Right lung (tissue), 5 donors: ENCODE results near the gene ZBED5. TPM values are rescaled to one million over a fixed set of nuclear protein-coding genes. Genes with fewer than 3 reads are reported as not detected.
"Not testable (repeated sequence)": the region's sequence is repeated elsewhere in the genome, so short reads cannot be mapped to it uniquely, and the experiment has no call there.

Experiments
- DNase-seq, 2 donors: peaks; one replicate each; pipeline ENCODE4 v3.0.0-alpha.2; 2013
- polyA plus RNA-seq, 5 donors: library from polyadenylated mRNA; unstranded; fragments of 120-200 nt; gene quantifications; one replicate each; pipeline versions ENCODE4 v1.2.1 to v1.2.3, GENCODE V29; 2013; ENCODE audit warnings: inconsistent platforms in 1 of 5, low replicate concordance in 1 of 5; ENCODE audit not compliant: insufficient read length in 5 of 5, insufficient read depth in 1 of 5

The ZBED5 gene
- polyA plus RNA-seq, 5 donors: 100 to 159 (median 120) TPM

DNA sequence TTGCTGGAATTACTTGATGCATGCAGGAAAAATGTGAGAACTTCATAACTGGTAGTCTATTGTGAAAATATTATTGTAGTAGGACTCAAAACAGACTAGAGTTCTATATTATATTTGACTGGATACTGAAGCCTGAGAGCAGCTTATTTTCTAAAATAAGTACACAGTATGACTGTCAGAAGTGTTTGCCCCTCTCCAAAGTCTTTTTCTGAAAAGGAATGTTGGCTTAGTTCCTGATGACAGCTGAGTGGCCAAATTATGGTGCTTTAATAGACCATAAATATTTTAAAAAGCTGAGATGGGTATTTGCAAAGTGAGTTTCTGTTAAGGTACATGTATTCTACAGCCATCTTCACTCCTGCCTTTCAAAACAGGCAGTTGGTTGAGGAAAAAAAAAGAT, 13.1 kb downstream of the ZBED5 start:
- DNase-seq: no peak

GRCh38 chr11:10844356-10844755, 13.5 kb downstream of the ZBED5 start:
- DNase-seq: no peak

- no peak for DNase-seq
These were observed 19.0 kb downstream of the ZBED5 start for GRCh38 chr11:10838881-10839280.

DNA sequence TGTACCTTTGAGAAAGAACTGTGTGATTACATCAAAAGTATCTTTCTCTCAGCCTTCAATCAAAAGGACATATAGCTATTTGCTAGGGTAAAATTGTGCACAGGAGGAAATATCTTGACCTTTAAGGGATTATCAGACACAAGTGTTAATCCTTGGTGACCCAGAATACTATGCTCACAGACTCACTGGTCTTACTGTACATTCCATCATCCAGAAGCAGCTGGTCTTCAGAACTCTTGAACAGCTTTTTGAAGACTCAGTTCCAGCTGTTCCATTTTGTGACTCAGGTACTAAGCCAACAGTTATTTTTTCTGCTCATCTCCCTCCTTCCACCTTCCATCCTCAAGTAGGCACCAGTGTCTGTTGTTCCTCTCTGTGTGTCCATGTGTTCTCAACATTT, 19.8 kb downstream of the ZBED5 start:
- no peak for DNase-seq

GRCh38 chr11:10836884-10837283, 21.0 kb downstream of the ZBED5 start:
- DNase-seq: not testable (repeated sequence)

GRCh38 chr11:10829139-10829538, 28.7 kb downstream of the ZBED5 start:
- DNase-seq: no peak

GRCh38 chr11:10828402-10828801, 29.5 kb downstream of the ZBED5 start:
- no peak for DNase-seq

DNA sequence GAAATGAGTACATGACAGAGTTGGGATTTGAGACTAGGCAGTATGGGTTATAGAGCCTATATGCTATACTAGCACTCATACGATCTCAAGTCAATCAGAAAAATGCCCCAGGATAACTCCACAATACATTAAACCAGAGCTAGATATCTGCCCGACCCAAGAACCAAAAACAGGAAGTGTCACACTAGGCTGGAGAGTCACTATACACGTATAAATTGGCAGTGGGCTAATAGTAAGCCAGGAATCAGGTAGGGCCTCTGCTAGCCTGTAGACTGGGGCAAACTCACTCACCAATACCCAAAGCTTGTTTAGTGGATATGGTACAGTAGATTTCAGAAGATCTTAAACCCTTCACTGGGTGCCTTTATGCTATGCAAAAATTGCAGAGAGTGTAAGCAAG, 33.0 kb downstream of the ZBED5 start:
- no peak for DNase-seq

DNA sequence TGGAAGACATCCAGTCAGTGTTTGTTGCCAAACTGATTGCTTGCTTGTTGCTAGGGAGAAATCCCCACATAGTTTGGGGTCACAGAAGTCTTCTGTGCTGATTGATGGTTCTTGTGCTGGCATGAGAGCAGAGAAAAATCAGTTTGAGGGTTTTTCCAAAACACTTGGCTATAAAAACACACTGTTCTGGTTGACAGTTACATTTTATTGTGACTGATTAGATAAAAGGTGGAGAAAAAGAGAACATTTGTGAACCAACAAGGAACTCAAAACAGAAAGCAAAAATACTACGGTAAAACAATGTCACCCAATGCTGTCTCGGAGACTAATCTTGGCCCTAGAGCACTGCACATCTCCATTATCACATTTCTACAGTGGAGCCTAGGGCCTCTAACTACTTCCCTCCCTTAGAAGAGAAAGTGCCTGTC, 34.7 kb downstream of the ZBED5 start:
- DNase-seq: no peak

GRCh38 chr11:10822491-10822890, 35.4 kb downstream of the ZBED5 start:
- DNase-seq: not testable (repeated sequence)

GRCh38 chr11:10818594-10818993, 39.3 kb downstream of the ZBED5 start:
- no peak for DNase-seq

DNA sequence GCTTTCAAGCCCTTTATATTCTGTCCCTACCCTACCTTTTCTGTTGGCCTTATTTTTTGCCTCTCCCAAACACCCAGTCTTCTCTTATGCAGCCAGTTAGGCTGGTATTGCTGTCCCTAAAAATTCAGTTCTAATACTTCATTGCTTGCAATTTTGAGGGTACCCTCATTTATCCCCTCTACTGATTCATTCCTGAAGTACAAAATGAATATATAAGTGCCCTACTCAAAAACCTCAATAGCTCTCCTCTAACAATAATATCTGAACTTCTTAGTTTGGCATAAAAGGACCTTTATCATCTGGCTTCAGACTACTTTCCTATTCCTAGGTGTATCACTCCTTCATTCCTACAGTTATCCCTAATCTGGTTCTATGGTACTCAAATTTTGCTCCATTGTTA, 43.9 kb downstream of the ZBED5 start:
- no peak for DNase-seq

GRCh38 chr11:10809373-10810160, 48.3 kb downstream of the ZBED5 start:
- peak in 1 of 2 donors; percentile 47 for DNase-seq

DNA sequence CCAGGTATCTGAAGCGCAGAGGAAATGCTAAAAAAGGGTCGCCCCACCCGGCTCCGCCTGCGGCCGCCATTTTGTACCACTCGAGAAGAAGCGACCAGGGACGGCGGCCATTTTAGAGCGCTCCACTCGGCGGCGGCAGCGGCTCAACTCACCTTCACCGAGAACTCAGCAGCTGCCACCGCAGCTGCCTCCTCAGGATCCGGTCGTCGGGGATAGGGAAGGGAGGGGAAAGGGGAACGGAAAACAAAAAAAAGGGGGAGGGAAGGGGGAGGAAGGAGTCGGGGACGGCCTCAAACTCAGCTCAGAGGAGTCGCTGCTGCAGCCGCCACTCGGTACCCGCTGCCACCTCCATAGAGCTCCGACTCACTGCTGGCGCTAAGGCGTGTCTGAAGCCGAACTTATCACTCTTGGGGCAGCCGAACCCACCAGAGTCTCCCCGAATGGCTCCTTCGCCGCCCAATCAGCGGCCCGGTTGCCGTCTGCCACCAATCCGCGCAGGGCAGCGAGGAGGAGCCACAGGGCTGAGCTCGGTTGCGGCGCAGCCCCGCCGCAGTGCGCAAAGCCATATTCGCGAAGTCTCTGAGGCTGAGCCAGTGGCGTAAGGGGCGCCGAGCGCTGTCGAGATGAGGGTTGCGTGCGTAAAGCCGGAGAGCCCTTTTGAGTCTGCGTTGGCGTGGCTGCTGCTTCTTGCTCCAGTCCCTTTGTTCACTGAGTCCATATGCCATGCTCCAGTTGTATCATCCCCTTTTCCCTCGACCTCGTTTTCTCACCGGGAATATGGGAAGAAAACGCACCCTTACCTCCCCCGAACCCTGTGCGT, 49.1 kb downstream of the ZBED5 start, which contains the start of gene EIF4G2:
Gene EIF4G2, minus strand, starts transcription at position 374 of the 820 bp plus-strand sequence.
- peak; percentile 99 for DNase-seq

DNA sequence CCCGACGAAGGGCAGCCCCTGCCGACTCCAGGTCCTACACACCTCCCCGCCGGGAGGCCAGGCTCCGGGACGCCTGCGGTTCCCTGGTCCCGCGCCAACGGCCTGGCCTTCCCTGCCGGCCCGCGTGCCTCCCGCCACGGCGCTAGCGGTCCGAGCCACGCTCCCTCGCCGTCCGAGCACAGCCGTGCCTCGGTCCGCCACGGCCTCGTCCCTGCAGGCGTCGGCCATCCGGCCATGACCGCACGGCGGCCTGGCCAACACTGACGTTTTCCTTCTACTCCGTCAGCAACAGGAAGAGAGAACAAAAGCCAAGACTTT, 49.7 kb downstream of the ZBED5 start:
- no peak for DNase-seq

DNA sequence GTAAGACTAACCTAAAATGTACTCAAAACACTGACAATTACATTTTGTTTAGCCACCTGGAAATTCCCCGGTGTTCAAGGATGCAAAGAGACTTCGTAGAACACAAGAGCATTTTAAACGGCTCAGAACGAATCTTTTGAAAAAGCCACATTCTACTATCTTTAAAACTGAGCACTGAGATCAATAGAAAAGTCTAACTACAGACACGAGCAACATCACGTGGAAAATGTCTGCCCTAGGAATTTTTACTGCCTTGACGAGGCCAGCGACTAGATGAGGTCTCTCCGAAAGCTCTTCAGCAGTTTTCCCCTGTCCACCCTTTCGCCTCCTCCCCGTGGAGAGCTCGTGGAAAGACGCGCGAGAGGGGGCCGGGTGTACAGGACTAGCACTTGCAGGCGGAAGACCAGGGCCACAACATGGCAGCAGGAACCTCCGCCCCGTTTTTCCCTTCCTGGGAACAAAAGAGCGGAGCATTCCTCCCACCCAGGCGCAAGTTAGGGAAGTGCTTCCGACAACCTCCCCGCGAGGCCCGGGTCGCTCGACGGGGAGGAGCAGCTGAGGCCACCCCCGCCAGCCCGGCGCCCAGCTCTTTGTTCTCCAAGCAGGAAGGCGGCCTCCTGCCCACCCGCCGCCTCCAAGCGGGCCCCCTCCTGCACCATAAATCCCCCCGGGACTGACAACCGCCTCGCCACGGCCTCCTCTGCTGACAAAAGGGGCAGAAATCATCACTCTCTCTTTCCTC, 50.2 kb downstream of the ZBED5 start:
- peak; percentile 55 to 59 for DNase-seq

DNA sequence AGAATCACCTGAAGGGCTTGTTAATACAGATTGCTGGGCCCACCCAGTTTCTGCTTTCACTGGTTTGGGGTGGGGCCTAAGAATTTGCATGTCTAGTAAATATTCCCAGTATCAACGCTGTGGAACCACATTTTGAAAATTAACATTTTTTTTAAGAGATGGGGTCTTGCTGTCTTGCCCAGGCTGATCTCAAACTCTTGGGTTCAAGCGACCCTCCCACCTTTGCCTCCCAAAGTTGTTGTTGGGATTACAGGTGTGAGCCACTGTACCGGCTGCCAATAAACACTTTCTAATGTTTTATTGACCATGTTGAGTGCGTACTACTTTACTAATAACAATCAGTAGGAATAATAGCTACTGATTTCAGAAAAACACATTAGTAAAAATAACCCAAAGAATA, 51.6 kb downstream of the ZBED5 start:
- no peak for DNase-seq

GRCh38 chr11:10805741-10806140, 52.1 kb downstream of the ZBED5 start:
- no peak for DNase-seq

GRCh38 chr11:10803676-10804075, 54.2 kb downstream of the ZBED5 start:
- no peak for DNase-seq
